Gastroesophageal sphincter (tissue), 4 donors: ENCODE results near the gene CCDC88C. TPM values are rescaled to one million over a fixed set of nuclear protein-coding genes. Genes with fewer than 3 reads are reported as not detected.

ENCODE experiments used
- ATAC-seq: fragments of 150-250 bp; one replicate; pipeline ENCODE4 v1.9.1; 2016; ENCODE audit warnings: mild to moderate bottlenecking, moderate library complexity
- H3K27ac ChIP-seq, 4 donors: fragments of 200-600 bp; sonication (generic) in 3 of 4; 1 replicate in 3 of 4; 2 replicates in 1 of 4; pipeline ENCODE4 v1.5.1; 2016 to 2019
- H3K27me3 ChIP-seq: fragments of 200-600 bp; sonication (generic); one replicate; pipeline ENCODE4 v1.5.1; 2019
- H3K36me3 ChIP-seq, 2 donors: fragments of 200-600 bp; sonication (generic); one replicate each; pipeline ENCODE4 v1.5.1; 2019; ENCODE audit warnings: control low read depth in 1 of 2
- H3K4me1 ChIP-seq, 3 donors: fragments of 200-600 bp; sonication (generic); 1 replicate in 2 of 3; 2 replicates in 1 of 3; pipeline ENCODE4 v1.5.1; 2016 to 2019; ENCODE audit warnings: control low read depth in 2 of 3
- H3K4me3 ChIP-seq, 2 donors: fragments of 200-600 bp; sonication (generic); one replicate each; pipeline ENCODE4 v1.5.1; 2019; ENCODE audit warnings: mild to moderate bottlenecking in 1 of 2, moderate library complexity in 1 of 2
- H3K9me3 ChIP-seq, 3 donors: fragments of 200-600 bp; sonication (generic); one replicate each; pipeline ENCODE4 v1.5.1; 2017 to 2019; ENCODE audit warnings: control low read depth in 2 of 3
- EP300 ChIP-seq: sonication (generic); formaldehyde crosslinking; IDR thresholded peaks from one replicate; pipeline ENCODE4 v1.6.1; 2017; ENCODE audit warnings: antibody characterized with exemption, mild to moderate bottlenecking
- POLR2A ChIP-seq, 2 donors: fragments of 450-650 bp; IDR thresholded peaks; one replicate each; pipeline ENCODE4 v1.6.1; 2017; ENCODE audit warnings: antibody characterized with exemption in 2 of 2, mild to moderate bottlenecking in 2 of 2, moderate library complexity in 1 of 2
- POLR2AphosphoS5 ChIP-seq: sonication (generic); formaldehyde crosslinking; IDR thresholded peaks from one replicate; pipeline ENCODE4 v1.6.1; 2017; ENCODE audit warnings: antibody characterized with exemption
- whole genome bisulfite sequencing, 2 donors: methylation state at CpG; one replicate each; pipeline ENCODE4 v1.1.5; 2018; ENCODE audit warnings: low coverage in 1 of 2; 5-methylcytosine and 5-hydroxymethylcytosine counted together
- total RNA-seq, 4 donors: library from RNA; depleted of rRNA; stranded (reverse); fragments of >200 nt; gene quantifications; one replicate each; pipeline ENCODE4 v1.1.0, GENCODE V29; 2016
- TF ChIP-seq, protein P1 (sequence below), 4 experiments: fragments of 200-600 bp in 2 of 4; fragments of 450-650 bp in 2 of 4; sonication (generic) in 1 of 4; IDR thresholded peaks; one replicate each; pipeline ENCODE4 v1.5.1; 2017 to 2019; ENCODE audit warnings: antibody characterized with exemption in 4 of 4, mild to moderate bottlenecking in 2 of 4, moderate library complexity in 2 of 4

CCDC88C gene
- total RNA-seq, 4 donors from 2014 or later: 2.0 to 10.1 (median 4.9) TPM

DNA sequence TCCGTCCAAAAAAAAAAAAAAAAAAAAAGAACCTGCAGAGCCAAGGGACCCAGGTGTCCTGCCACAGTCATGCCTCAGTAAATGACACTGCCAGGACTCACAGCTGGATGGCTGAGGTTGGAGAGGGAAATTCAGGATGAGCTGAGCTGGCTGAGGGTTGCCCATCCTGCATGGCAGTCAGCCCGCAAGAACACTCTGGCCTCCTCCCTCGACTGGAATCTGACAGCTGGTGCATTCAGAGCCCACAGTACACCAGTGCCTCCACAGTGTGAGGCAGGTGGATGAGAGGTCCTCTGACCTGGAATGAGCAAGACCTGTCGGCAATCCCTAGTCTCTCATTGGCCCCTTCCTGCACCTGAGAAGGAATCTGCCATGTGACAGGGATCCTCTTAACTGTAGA is 98.7 kb downstream of the CCDC88C start:
- no peak for ATAC-seq
- peaks cover 0 to 4% of the 10 kb centered on the region in 2 donors for H3K36me3 ChIP-seq
- no peaks in the 10 kb centered on the region for H3K9me3 ChIP-seq
- no peak overlapping the region for H3K27ac ChIP-seq
- 71 to 100% methylated on average over 1 to 4 of the region's 4 CpGs for WGBS, 2 donors
- peaks cover 0 to 31% (median 12%) of the 10 kb centered on the region in 3 donors for H3K4me1 ChIP-seq
- H3K4me3 ChIP-seq: no peak overlapping the region
- no peaks in the 10 kb centered on the region for H3K27me3 ChIP-seq
- no peak for TF ChIP-seq POLR2AphosphoS5
- TF ChIP-seq EP300: no peak
- TF ChIP-seq POLR2A (IDR thresholded peaks at IDR 0.05): no peak
- TF ChIP-seq, protein P1, sequence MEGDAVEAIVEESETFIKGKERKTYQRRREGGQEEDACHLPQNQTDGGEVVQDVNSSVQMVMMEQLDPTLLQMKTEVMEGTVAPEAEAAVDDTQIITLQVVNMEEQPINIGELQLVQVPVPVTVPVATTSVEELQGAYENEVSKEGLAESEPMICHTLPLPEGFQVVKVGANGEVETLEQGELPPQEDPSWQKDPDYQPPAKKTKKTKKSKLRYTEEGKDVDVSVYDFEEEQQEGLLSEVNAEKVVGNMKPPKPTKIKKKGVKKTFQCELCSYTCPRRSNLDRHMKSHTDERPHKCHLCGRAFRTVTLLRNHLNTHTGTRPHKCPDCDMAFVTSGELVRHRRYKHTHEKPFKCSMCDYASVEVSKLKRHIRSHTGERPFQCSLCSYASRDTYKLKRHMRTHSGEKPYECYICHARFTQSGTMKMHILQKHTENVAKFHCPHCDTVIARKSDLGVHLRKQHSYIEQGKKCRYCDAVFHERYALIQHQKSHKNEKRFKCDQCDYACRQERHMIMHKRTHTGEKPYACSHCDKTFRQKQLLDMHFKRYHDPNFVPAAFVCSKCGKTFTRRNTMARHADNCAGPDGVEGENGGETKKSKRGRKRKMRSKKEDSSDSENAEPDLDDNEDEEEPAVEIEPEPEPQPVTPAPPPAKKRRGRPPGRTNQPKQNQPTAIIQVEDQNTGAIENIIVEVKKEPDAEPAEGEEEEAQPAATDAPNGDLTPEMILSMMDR (IDR thresholded peaks at IDR 0.05): no peak

DNA sequence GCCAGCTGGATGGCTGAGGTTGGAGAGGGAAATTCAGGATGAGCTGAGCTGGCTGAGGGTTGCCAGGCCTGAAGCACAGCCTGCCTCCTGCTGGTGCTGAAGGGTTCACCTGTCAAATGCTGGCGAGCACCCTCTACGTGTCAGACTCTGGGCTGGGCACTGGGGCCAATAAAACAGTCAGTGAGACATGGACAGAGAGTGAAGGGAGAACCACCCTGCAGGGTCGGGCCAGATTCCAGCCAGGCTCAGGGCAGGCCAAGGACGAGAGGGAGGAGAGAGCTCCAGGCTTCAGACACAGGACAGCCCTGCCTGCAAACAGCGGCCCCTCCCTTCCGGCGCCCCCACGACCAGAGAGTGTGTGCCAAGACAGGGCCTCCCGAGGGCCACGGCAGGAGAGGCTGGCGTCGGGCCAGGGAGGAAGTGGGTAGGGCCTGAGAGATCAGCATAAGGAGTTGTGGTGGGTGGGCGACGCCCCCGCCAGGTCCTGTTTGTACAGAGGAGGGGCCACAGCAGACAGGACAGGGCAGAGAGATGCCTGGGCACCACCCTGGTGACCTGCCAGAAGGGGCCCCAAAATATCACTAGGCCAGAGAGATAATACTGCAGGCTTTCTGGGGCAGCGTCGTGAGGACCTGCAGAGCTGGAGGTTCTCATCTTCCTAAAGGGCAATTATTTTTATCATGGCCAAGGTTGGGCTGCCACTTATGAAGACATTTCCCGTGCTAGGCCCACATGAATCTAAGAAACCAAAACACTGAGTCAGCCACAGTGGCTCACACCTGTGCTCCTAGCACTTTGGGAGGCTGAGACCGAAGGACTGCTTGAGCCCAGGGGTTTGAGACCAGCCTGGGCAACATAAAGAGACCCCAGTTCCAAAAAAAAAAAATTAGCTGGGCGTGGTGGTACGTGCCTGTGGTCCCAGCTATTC is 100.0 kb downstream of the CCDC88C start:
- no peaks in the 10 kb centered on the region for H3K9me3 ChIP-seq
- H3K4me3 ChIP-seq: no peak overlapping the region
- peaks cover 0 to 16% of the 10 kb centered on the region in 2 donors for H3K36me3 ChIP-seq
- H3K27me3 ChIP-seq: no peaks in the 10 kb centered on the region
- H3K27ac ChIP-seq: peak overlapping the region in 2 of 4 donors; percentile 17 to 32
- no peak for TF ChIP-seq EP300
- TF ChIP-seq, protein P1 (IDR thresholded peaks at IDR 0.05): no peak
- TF ChIP-seq POLR2AphosphoS5: no peak
- TF ChIP-seq POLR2A (IDR thresholded peaks at IDR 0.05): no peak
- WGBS, 2 donors: 96 to 100% methylated on average over 1 to 5 of the region's 21 CpGs
- H3K4me1 ChIP-seq: peaks cover 0 to 21% (median 12%) of the 10 kb centered on the region in 3 donors
- ATAC-seq: peak; percentile 66

DNA sequence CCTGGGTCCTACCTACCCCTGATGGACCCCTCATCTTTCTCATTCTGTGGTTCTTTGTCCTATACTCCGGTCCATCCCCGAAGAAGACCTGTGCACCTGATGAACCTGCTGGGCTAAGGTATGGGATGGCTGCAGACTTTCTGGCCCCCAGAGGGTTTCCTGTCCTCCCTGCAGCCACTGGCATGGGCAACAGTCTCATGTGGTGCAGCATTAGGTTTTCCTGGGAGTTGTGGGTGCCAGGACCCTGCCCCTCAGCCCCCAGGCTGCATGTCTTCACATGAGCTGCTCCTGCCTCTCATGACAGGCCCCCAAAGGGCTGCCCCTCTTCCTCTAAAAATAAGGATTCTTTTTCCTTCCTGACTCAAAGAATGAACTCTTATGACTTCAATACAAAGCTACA is 100.9 kb downstream of the CCDC88C start:
- H3K27me3 ChIP-seq: no peaks in the 10 kb centered on the region
- WGBS, 2 donors: 100% methylated on average over 1 of the region's 2 CpGs
- no peaks in the 10 kb centered on the region for H3K9me3 ChIP-seq
- TF ChIP-seq, protein P1 (IDR thresholded peaks at IDR 0.05): no peak
- TF ChIP-seq POLR2AphosphoS5 (no peak), EP300 (no peak), POLR2A (IDR thresholded peaks at IDR 0.05) (no peak)
- peaks cover 0 to 21% (median 12%) of the 10 kb centered on the region in 3 donors for H3K4me1 ChIP-seq
- ATAC-seq: no peak
- no peak overlapping the region for H3K4me3 ChIP-seq
- H3K36me3 ChIP-seq: peaks cover 0 to 16% of the 10 kb centered on the region in 2 donors
- no peak overlapping the region for H3K27ac ChIP-seq

DNA sequence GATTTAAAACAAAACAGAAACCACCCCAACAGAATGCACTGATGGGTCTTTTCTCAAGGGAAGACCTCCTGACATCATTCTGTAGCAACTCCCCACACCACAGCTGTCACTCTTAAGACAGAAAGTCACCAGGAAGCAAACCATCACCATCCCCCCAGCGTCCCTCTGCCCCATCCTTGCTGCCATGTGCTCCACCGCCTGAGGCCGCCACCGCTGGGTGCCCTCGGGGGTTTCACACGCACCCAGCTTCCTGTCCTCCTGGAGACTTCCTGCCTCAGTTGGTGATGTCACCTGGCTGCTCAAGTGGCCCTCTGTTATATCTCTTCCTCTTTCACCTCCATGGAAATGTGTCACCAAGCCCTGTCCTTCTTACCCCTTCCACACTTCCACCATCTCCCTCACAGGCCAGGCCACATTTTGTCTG is 101.8 kb downstream of the CCDC88C start:
- Histone ChIP-seq H3K9me3 (no peaks in the 10 kb centered on the region), H3K36me3 (peaks cover 0 to 16% of the 10 kb centered on the region in 2 donors), H3K4me3 (no peak overlapping the region), H3K27ac (no peak overlapping the region), H3K27me3 (no peaks in the 10 kb centered on the region), H3K4me1 (peaks cover 0 to 21% (median 12%) of the 10 kb centered on the region in 3 donors)
- TF ChIP-seq, protein P1 (IDR thresholded peaks at IDR 0.05): no peak
- TF ChIP-seq POLR2AphosphoS5: no peak
- no peak for ATAC-seq
- 86% methylated on average over 6 of the region's 6 CpGs; no CpG with 5 or more reads in 1 of the 2 donors for WGBS, 2 donors
